Lower leg skin (tissue), 3 donors: Measurements from ENCODE around the gene LEPROT.

Experiments used
- POLR2A ChIP-seq, 2 donors: fragments of 450-650 bp; IDR thresholded peaks; one replicate each; pipeline ENCODE4 v1.6.1; 2016 to 2017; ENCODE audit warnings: antibody characterized with exemption in 2 of 2, mild to moderate bottlenecking in 1 of 2, moderate library complexity in 1 of 2
- TF ChIP-seq, protein P1 (sequence below), 3 donors: fragments of 450-650 bp; IDR thresholded peaks; one replicate each; pipeline ENCODE4 v1.5.1; 2016; ENCODE audit warnings: antibody characterized with exemption in 3 of 3, mild to moderate bottlenecking in 3 of 3, moderate library complexity in 2 of 3

DNA sequence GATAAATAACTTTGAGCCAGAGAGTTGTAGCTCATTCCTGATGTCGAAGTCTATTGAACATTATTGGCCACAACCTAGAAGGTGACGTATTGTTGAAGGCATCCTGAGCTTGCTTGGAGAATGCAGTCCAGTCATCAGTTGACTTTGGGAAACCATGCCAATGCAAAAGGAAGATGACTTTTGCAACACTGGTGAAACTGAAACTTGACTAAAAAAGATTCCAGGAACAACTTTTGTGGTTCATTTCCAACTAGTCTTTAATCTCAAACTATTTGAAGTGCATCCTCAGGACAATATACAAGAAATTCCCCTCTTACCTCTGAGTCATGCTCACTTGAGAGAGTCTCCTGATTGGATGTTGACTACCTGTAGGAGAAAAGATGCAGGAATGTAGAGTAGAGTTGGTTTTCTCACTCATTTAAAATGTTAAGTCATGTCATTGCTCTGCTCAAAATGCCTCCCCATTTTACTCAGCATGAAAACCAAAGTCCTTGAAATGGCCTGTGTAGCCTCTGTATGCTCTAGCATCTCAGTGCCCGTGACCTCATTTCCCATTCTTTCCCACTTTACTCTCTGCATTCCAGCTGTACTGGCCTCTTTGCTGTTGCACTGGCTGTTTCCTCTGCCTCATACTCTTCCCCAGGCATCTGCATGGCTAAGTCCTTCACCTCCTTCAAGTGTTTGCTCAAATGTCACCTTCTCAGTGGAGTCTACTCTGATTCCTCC lies 24.4 kb upstream of the LEPROT start:
- TF ChIP-seq POLR2A (IDR thresholded peaks at IDR 0.05), result no peak
- TF ChIP-seq, protein P1, sequence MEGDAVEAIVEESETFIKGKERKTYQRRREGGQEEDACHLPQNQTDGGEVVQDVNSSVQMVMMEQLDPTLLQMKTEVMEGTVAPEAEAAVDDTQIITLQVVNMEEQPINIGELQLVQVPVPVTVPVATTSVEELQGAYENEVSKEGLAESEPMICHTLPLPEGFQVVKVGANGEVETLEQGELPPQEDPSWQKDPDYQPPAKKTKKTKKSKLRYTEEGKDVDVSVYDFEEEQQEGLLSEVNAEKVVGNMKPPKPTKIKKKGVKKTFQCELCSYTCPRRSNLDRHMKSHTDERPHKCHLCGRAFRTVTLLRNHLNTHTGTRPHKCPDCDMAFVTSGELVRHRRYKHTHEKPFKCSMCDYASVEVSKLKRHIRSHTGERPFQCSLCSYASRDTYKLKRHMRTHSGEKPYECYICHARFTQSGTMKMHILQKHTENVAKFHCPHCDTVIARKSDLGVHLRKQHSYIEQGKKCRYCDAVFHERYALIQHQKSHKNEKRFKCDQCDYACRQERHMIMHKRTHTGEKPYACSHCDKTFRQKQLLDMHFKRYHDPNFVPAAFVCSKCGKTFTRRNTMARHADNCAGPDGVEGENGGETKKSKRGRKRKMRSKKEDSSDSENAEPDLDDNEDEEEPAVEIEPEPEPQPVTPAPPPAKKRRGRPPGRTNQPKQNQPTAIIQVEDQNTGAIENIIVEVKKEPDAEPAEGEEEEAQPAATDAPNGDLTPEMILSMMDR (IDR thresholded peaks at IDR 0.05), result no peak
